Liver (tissue), 9 donors: ENCODE measurements around the gene SLC2A4. TPM values are rescaled to one million over a fixed set of nuclear protein-coding genes. Genes with fewer than 3 reads are reported as not detected.

Experiments
- DNase-seq: peaks from one replicate; pipeline ENCODE4 v3.0.0-alpha.2; 2017; ENCODE audit warnings: low spot score
- H3K27ac ChIP-seq, 2 donors: one replicate each; pipeline ENCODE4 v1.7.0; 2013; ENCODE audit warnings: inconsistent platforms in 2 of 2, low read length in 2 of 2, control low read depth in 1 of 2, low read depth in 1 of 2, mild to moderate bottlenecking in 1 of 2
- H3K27me3 ChIP-seq, 4 donors: one replicate each; pipeline versions ENCODE4 v1.6.1 to v1.7.0; 2013; ENCODE audit warnings: low read length in 3 of 4, inconsistent platforms in 1 of 4, mild to moderate bottlenecking in 1 of 4, moderate library complexity in 1 of 4; ENCODE audit not compliant: control insufficient read depth in 4 of 4, insufficient read depth in 4 of 4
- H3K36me3 ChIP-seq, 4 donors: one replicate each; pipeline versions ENCODE4 v1.6.1 to v1.7.0; 2013; ENCODE audit warnings: low read length in 3 of 4, mild to moderate bottlenecking in 3 of 4, low read depth in 1 of 4, moderate library complexity in 1 of 4; ENCODE audit not compliant: control insufficient read depth in 4 of 4, insufficient read depth in 3 of 4
- H3K4me1 ChIP-seq, 4 donors: one replicate each; pipeline versions ENCODE4 v1.6.1 to v1.7.0; 2013; ENCODE audit warnings: low read length in 3 of 4, mild to moderate bottlenecking in 3 of 4, moderate library complexity in 1 of 4; ENCODE audit not compliant: control insufficient read depth in 4 of 4, insufficient read depth in 4 of 4
- H3K4me3 ChIP-seq, 3 donors: one replicate each; pipeline versions ENCODE4 v1.6.1 to v1.7.0; 2013; ENCODE audit warnings: low read length in 3 of 3, control low read depth in 1 of 3, low read depth in 1 of 3, mild to moderate bottlenecking in 1 of 3
- H3K9ac ChIP-seq, 2 donors: one replicate each; pipeline ENCODE4 v1.7.0; 2013; ENCODE audit warnings: low read length in 2 of 2, mild to moderate bottlenecking in 2 of 2, moderate library complexity in 2 of 2, control low read depth in 1 of 2, low read depth in 1 of 2
- H3K9me3 ChIP-seq, 4 donors: one replicate each; pipeline versions ENCODE4 v1.6.1 to v1.7.0; 2013; ENCODE audit warnings: low read length in 3 of 4; ENCODE audit not compliant: control insufficient read depth in 4 of 4
- EGR1 ChIP-seq, 2 donors: IDR thresholded peaks; 2 replicates each; pipeline ENCODE4 v1.6.1; 2016 to 2018; ENCODE audit warnings: antibody characterized with exemption in 2 of 2, low read depth in 2 of 2
- FOXA1 ChIP-seq: IDR thresholded peaks from 2 replicates; pipeline ENCODE4 v1.6.1; 2016; ENCODE audit warnings: antibody characterized with exemption
- GABPA ChIP-seq, 2 donors: IDR thresholded peaks in 1 of 2; conservative IDR thresholded peaks in 1 of 2; 2 replicates each; pipeline ENCODE4 v1.6.1; 2016; ENCODE audit warnings: antibody characterized with exemption in 2 of 2, mild to moderate bottlenecking in 1 of 2, moderate library complexity in 1 of 2
- HNF4A ChIP-seq, 2 donors: conservative IDR thresholded peaks; 2 replicates each; pipeline ENCODE4 v1.6.1; 2016; ENCODE audit warnings: antibody characterized with exemption in 2 of 2, mild to moderate bottlenecking in 2 of 2
- HNF4G ChIP-seq: IDR thresholded peaks from 2 replicates; pipeline ENCODE4 v1.6.1; 2016; ENCODE audit warnings: antibody characterized with exemption
- JUND ChIP-seq, 2 donors: IDR thresholded peaks; 2 replicates each; pipeline ENCODE4 v1.6.1; 2016; ENCODE audit warnings: antibody characterized with exemption in 2 of 2
- NR2F2 ChIP-seq: IDR thresholded peaks from 2 replicates; pipeline ENCODE4 v1.6.1; 2016; ENCODE audit warnings: antibody characterized with exemption
- RAD21 ChIP-seq, 2 donors: IDR thresholded peaks; 2 replicates each; pipeline ENCODE4 v1.6.1; 2016; ENCODE audit warnings: antibody characterized with exemption in 2 of 2, mild to moderate bottlenecking in 2 of 2
- RXRA ChIP-seq, 2 donors: IDR thresholded peaks; 2 replicates each; pipeline ENCODE4 v1.6.1; 2017 to 2018; ENCODE audit warnings: antibody characterized with exemption in 2 of 2, mild to moderate bottlenecking in 1 of 2
- SP1 ChIP-seq: IDR thresholded peaks from 2 replicates; pipeline ENCODE4 v1.6.1; 2018; ENCODE audit warnings: antibody characterized with exemption, mild to moderate bottlenecking
- TAF1 ChIP-seq: conservative IDR thresholded peaks from 2 replicates; pipeline ENCODE4 v1.6.1; 2016; ENCODE audit warnings: antibody characterized with exemption, mild to moderate bottlenecking
- WGBS: extraction: QIAGEN DNeasy Blood & Tissue Kit; methylation state at CpG from one replicate; pipeline ENCODE4 v1.1.7; 2013; 5-methylcytosine and 5-hydroxymethylcytosine counted together
- polyA plus RNA-seq, 2 donors: library from polyadenylated mRNA; stranded (reverse) in 1 of 2; unstranded in 1 of 2; fragments of 200-250 nt in 1 of 2; fragments of >200 nt in 1 of 2; fragmentation: Nextera tagmentation in 1 of 2; extraction: Ambion mirVana in 1 of 2; gene quantifications; one replicate each; pipeline versions ENCODE4 v1.2.1 to v1.2.3, GENCODE V29; 2013 to 2015
- total RNA-seq, 2 donors: library from RNA; depleted of rRNA; stranded (reverse); fragments of >200 nt; gene quantifications; one replicate each; pipeline ENCODE4 v1.2.3, GENCODE V29; 2014
- TF ChIP-seq, protein P1 (sequence below): IDR thresholded peaks from 2 replicates; pipeline ENCODE4 v1.6.1; 2016; ENCODE audit warnings: antibody characterized with exemption
- TF ChIP-seq, protein P2 (sequence below): IDR thresholded peaks from 2 replicates; pipeline ENCODE4 v1.6.1; 2016; ENCODE audit warnings: antibody characterized with exemption
- TF ChIP-seq, protein P3 (sequence below): IDR thresholded peaks from 2 replicates; pipeline ENCODE4 v1.6.1; 2016; ENCODE audit warnings: antibody characterized with exemption, mild to moderate bottlenecking
- TF ChIP-seq, protein P4 (sequence below): IDR thresholded peaks from 2 replicates; pipeline ENCODE4 v1.6.1; 2016; ENCODE audit warnings: antibody characterized with exemption
- TF ChIP-seq, protein P5 (sequence below): fragments of 150-350 bp; IDR thresholded peaks from 2 replicates; pipeline ENCODE4 v1.5.1; 2017; ENCODE audit warnings: improper control_type of control experiment, low read depth, low read length; ENCODE audit not compliant: missing input control
- donor health status: healthy.
- donor health status: healthy.
- donor health status: healthy.
- donor health status: healthy.
- donor health status: healthy.

SLC2A4 gene
- total and polyA plus RNA-seq, 4 donors: 0.42 to 10.6 (median 1.6) TPM

DNA sequence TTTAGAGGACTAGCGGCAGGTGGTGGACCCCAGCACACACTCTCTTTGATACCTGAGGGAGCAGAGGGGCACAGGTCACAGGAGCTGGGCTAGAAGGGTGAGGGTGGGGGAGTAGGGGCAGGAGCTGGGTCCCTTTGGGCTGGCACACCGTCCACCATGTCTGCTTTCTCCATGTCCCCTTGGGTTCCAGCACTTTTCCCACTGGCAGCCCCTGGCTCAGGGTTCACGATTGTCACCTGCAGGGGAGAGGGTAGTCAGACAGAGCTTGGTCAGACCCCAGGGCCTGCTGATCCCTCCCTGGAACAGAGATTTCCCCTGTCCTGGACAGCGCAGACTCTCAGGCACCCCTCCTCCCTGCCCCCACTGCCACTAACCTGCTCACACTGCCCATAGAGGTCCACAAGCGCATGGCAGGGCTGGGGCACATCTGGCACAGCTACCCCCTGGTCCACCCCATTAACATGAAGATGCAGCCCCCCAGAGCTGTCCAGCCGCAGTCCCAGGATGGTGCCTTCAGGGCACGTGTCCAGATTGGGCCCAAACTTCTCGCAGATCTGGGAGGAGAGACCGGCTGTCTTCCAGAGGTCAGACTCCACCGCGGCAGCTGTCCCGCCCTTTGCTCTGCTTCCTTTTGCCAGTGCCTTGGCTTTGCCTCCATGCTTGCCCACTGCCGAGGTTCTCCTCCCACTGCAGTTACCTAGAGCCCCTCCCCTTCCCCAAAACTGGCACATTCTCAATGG, 36.8 kb downstream of the SLC2A4 start:
- H3K27ac ChIP-seq: no peak overlapping the region
- peaks cover 13 to 55% (median 29%) of the 10 kb centered on the region in 4 donors for H3K36me3 ChIP-seq
- 90% methylated on average over 13 of the region's 13 CpGs for WGBS
- no peak overlapping the region for H3K4me3 ChIP-seq
- H3K27me3 ChIP-seq: no peaks in the 10 kb centered on the region
- TF ChIP-seq HNF4G (no peak), GABPA (IDR thresholded peaks at IDR 0.05 in 1 of 2, conservative IDR thresholded peaks at IDR 0.05 in 1 of 2) (no peak), SP1 (no peak), HNF4A (conservative IDR thresholded peaks at IDR 0.05) (no peak), RAD21 (IDR thresholded peaks at IDR 0.05) (no peak), TAF1 (no peak), FOXA1 (no peak), JUND (IDR thresholded peaks at IDR 0.05) (no peak), EGR1 (IDR thresholded peaks at IDR 0.05; ENCODE audit: low read depth in 2 of 2) (no peak), NR2F2 (no peak), RXRA (IDR thresholded peaks at IDR 0.05) (no peak)
- TF ChIP-seq, protein P1, sequence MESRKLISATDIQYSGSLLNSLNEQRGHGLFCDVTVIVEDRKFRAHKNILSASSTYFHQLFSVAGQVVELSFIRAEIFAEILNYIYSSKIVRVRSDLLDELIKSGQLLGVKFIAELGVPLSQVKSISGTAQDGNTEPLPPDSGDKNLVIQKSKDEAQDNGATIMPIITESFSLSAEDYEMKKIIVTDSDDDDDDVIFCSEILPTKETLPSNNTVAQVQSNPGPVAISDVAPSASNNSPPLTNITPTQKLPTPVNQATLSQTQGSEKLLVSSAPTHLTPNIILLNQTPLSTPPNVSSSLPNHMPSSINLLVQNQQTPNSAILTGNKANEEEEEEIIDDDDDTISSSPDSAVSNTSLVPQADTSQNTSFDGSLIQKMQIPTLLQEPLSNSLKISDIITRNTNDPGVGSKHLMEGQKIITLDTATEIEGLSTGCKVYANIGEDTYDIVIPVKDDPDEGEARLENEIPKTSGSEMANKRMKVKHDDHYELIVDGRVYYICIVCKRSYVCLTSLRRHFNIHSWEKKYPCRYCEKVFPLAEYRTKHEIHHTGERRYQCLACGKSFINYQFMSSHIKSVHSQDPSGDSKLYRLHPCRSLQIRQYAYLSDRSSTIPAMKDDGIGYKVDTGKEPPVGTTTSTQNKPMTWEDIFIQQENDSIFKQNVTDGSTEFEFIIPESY: no peak
- TF ChIP-seq, protein P2, sequence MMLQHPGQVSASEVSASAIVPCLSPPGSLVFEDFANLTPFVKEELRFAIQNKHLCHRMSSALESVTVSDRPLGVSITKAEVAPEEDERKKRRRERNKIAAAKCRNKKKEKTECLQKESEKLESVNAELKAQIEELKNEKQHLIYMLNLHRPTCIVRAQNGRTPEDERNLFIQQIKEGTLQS: no peak
- TF ChIP-seq, protein P3, sequence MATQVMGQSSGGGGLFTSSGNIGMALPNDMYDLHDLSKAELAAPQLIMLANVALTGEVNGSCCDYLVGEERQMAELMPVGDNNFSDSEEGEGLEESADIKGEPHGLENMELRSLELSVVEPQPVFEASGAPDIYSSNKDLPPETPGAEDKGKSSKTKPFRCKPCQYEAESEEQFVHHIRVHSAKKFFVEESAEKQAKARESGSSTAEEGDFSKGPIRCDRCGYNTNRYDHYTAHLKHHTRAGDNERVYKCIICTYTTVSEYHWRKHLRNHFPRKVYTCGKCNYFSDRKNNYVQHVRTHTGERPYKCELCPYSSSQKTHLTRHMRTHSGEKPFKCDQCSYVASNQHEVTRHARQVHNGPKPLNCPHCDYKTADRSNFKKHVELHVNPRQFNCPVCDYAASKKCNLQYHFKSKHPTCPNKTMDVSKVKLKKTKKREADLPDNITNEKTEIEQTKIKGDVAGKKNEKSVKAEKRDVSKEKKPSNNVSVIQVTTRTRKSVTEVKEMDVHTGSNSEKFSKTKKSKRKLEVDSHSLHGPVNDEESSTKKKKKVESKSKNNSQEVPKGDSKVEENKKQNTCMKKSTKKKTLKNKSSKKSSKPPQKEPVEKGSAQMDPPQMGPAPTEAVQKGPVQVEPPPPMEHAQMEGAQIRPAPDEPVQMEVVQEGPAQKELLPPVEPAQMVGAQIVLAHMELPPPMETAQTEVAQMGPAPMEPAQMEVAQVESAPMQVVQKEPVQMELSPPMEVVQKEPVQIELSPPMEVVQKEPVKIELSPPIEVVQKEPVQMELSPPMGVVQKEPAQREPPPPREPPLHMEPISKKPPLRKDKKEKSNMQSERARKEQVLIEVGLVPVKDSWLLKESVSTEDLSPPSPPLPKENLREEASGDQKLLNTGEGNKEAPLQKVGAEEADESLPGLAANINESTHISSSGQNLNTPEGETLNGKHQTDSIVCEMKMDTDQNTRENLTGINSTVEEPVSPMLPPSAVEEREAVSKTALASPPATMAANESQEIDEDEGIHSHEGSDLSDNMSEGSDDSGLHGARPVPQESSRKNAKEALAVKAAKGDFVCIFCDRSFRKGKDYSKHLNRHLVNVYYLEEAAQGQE: no peak
- TF ChIP-seq, protein P4, sequence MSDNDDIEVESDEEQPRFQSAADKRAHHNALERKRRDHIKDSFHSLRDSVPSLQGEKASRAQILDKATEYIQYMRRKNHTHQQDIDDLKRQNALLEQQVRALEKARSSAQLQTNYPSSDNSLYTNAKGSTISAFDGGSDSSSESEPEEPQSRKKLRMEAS: no peak
- TF ChIP-seq, protein P5, sequence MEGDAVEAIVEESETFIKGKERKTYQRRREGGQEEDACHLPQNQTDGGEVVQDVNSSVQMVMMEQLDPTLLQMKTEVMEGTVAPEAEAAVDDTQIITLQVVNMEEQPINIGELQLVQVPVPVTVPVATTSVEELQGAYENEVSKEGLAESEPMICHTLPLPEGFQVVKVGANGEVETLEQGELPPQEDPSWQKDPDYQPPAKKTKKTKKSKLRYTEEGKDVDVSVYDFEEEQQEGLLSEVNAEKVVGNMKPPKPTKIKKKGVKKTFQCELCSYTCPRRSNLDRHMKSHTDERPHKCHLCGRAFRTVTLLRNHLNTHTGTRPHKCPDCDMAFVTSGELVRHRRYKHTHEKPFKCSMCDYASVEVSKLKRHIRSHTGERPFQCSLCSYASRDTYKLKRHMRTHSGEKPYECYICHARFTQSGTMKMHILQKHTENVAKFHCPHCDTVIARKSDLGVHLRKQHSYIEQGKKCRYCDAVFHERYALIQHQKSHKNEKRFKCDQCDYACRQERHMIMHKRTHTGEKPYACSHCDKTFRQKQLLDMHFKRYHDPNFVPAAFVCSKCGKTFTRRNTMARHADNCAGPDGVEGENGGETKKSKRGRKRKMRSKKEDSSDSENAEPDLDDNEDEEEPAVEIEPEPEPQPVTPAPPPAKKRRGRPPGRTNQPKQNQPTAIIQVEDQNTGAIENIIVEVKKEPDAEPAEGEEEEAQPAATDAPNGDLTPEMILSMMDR: no peak
- H3K4me1 ChIP-seq: peaks cover 6 to 26% (median 19%) of the 10 kb centered on the region in 4 donors
- DNase-seq: no peak
- H3K9me3 ChIP-seq: no peaks in the 10 kb centered on the region
- no peak overlapping the region for H3K9ac ChIP-seq
